Endothelial cell of umbilical vein (primary cell): ENCODE data around the gene FUT2. TPM values are rescaled to one million over a fixed set of nuclear protein-coding genes. Genes with fewer than 3 reads are reported as not detected.

Source experiments
- BruUV-seq: library from RNA; stranded (reverse); fragments of 400-500 nt; replicated peaks from 2 replicates; lab custom pipeline; 2021; lab: Mats Ljungman, UMichigan
- CTCF ChIA-PET: fragments of 300-600, 350-600 bp; sonication (Branson Sonifier 250); formaldehyde crosslinking; loops from one replicate; lab custom pipeline; 2021; ENCODE audit warnings: antibody characterized with exemption, inconsistent platforms; lab: Charles Lee
- POLR2A ChIA-PET: fragments of 300-600, 350-600 bp; sonication (Branson Sonifier 250); formaldehyde crosslinking; loops from one replicate; lab custom pipeline; 2021; ENCODE audit warnings: antibody characterized with exemption, inconsistent platforms; lab: Charles Lee
- DNase-seq: peaks from one replicate; pipeline ENCODE4 v3.0.0-alpha.2; 2011; ENCODE audit warnings: low read depth, low spot score
- FAIRE-seq: peaks from 2 replicates; lab custom pipeline; 2011; peaks lifted over from hg19 to GRCh38; lab: Jason Lieb, UNC
- H2AFZ ChIP-seq: 2 replicates; pipeline ENCODE4 v1.6.0; 2012; ENCODE audit warnings: low read depth, low read length, control low read depth, inconsistent platforms
- H3K27ac ChIP-seq: 2 replicates; pipeline ENCODE4 v1.5.1; 2011; ENCODE audit warnings: low read depth, mild to moderate bottlenecking, control low read depth, low read length, moderate library complexity; ENCODE audit not compliant: insufficient read depth
- H3K27me3 ChIP-seq, 2 experiments: 2 replicates each; pipeline versions ENCODE4 v1.6.0 to v1.6.1; 2011; ENCODE audit warnings: low read length in 2 of 2, mixed read lengths in 1 of 2; ENCODE audit not compliant: control insufficient read depth in 2 of 2, insufficient read depth in 2 of 2
- H3K36me3 ChIP-seq, 2 experiments: 2 replicates in 1 of 2; 3 replicates in 1 of 2; pipeline ENCODE4 v1.5.1; 2011; ENCODE audit warnings: low read length in 2 of 2, mild to moderate bottlenecking in 1 of 2, moderate library complexity in 1 of 2; ENCODE audit not compliant: control insufficient read depth in 2 of 2, insufficient read depth in 2 of 2; ENCODE audit errors: extremely low read depth in 1 of 2
- H3K4me1 ChIP-seq: 3 replicates; pipeline ENCODE4 v1.5.1; 2011; ENCODE audit warnings: mild to moderate bottlenecking, low read length; ENCODE audit not compliant: control insufficient read depth, insufficient read depth; ENCODE audit errors: extremely low read depth
- H3K4me2 ChIP-seq: 2 replicates; pipeline ENCODE4 v1.6.1; 2011; ENCODE audit warnings: low read length, control low read depth, mixed read lengths; ENCODE audit not compliant: insufficient read depth
- H3K4me3 ChIP-seq, 3 experiments: fragments of 200-600 bp in 1 of 3; sonication (generic), shearing (Covaris generic) in 1 of 3; replicated peaks in 1 of 3; 2 replicates each; pipeline ENCODE4 v1.5.1; 2011 to 2016; ENCODE audit warnings: control low read depth in 3 of 3, low read length in 3 of 3, mild to moderate bottlenecking in 2 of 3, inconsistent platforms in 1 of 3, low read depth in 1 of 3, moderate library complexity in 1 of 3; ENCODE audit not compliant: insufficient read depth in 1 of 3
- H3K79me2 ChIP-seq: 2 replicates; pipeline ENCODE4 v1.6.0; 2012; ENCODE audit warnings: low read length, inconsistent platforms; ENCODE audit not compliant: control insufficient read depth, insufficient read depth
- H3K9ac ChIP-seq: replicated peaks from 2 replicates; pipeline ENCODE3; 2011; ENCODE audit warnings: low read length, control low read depth; ENCODE audit not compliant: insufficient read depth; ENCODE audit errors: extremely low read depth
- H3K9me1 ChIP-seq: replicated peaks from 3 replicates; pipeline ENCODE4 v1.6.0; 2011; ENCODE audit warnings: mild to moderate bottlenecking, low read length; ENCODE audit not compliant: control insufficient read depth, insufficient read depth; ENCODE audit errors: extremely low read depth
- H3K9me3 ChIP-seq: replicated peaks from 2 replicates; pipeline ENCODE4 v1.5.1; 2012; ENCODE audit warnings: low read length, inconsistent platforms; ENCODE audit not compliant: control insufficient read depth, insufficient read depth
- H4K20me1 ChIP-seq: replicated peaks from 2 replicates; pipeline ENCODE3; 2011; ENCODE audit warnings: mild to moderate bottlenecking, low read length; ENCODE audit not compliant: control insufficient read depth, insufficient read depth; ENCODE audit errors: extremely low read depth
- CTCF ChIP-seq, 2 donors: IDR thresholded peaks; 1 replicate in 1 of 2; 2 replicates in 1 of 2; pipeline ENCODE4 v1.5.1; 2011; ENCODE audit warnings: low read length in 2 of 2, mild to moderate bottlenecking in 2 of 2, moderate library complexity in 2 of 2, control low read depth in 1 of 2, inconsistent platforms in 1 of 2, low read depth in 1 of 2; ENCODE audit not compliant: insufficient read depth in 1 of 2; ENCODE audit errors: extremely low read depth in 1 of 2
- EZH2 ChIP-seq: IDR thresholded peaks from 2 replicates; pipeline ENCODE4 v1.6.1; 2012; ENCODE audit warnings: borderline replicate concordance, low read depth, mild to moderate bottlenecking, moderate library complexity, low read length, inconsistent platforms; ENCODE audit not compliant: severe bottlenecking
- FOS ChIP-seq: IDR thresholded peaks from 2 replicates; pipeline ENCODE4 v1.6.1; 2011; ENCODE audit warnings: mild to moderate bottlenecking, low read length, moderate library complexity, borderline replicate concordance; ENCODE audit not compliant: insufficient read depth
- GATA2 ChIP-seq: IDR thresholded peaks from 2 replicates; pipeline ENCODE4 v1.7.0; 2011; ENCODE audit warnings: low read depth, mild to moderate bottlenecking, moderate library complexity, mixed read lengths, low read length; ENCODE audit not compliant: insufficient read length, insufficient read depth
- JUN ChIP-seq: IDR thresholded peaks from 2 replicates; pipeline ENCODE4 v1.6.1; 2011; ENCODE audit warnings: borderline replicate concordance, low read depth; ENCODE audit not compliant: insufficient read length, insufficient read depth
- MAX ChIP-seq: IDR thresholded peaks from 2 replicates; pipeline ENCODE4 v1.6.1; 2011; ENCODE audit not compliant: insufficient read depth, insufficient read length
- MYC ChIP-seq: IDR thresholded peaks from one replicate; pipeline ENCODE4 v1.6.1; 2011; ENCODE audit warnings: mild to moderate bottlenecking, low read depth, low read length
- POLR2A ChIP-seq: IDR thresholded peaks from 2 replicates; pipeline ENCODE4 v1.6.1; 2012; ENCODE audit warnings: low read depth, mild to moderate bottlenecking, control low read depth, low read length
- POLR2AphosphoS5 ChIP-seq: IDR thresholded peaks from 2 replicates; pipeline ENCODE4 v1.6.1; 2012; ENCODE audit warnings: low read depth, mild to moderate bottlenecking, control low read depth, low read length, moderate library complexity; ENCODE audit not compliant: insufficient read depth
- dilution Hi-C: fragments of 300-500 bp; cut with MboI; formaldehyde crosslinking; loops from one replicate; pipeline ENCODE4 v1.15.0; 2019; ENCODE audit warnings: low sequenced_read_pairs; ENCODE audit not compliant: extremely low pct_ligation_motif_present
- intact Hi-C: fragments of 100-400 bp; cut with micrococcal nuclease; formaldehyde crosslinking; loops from one replicate; pipeline ENCODE4 v1.10.0; 2022
- polyA plus RNA-seq, 4 experiments: library from polyadenylated mRNA; depleted of rRNA in 3 of 4; stranded (reverse) in 3 of 4; unstranded in 1 of 4; fragments of >200 nt; gene quantifications; 2 replicates each; pipeline versions ENCODE4 v1.2.1 to v1.2.3, GENCODE V29; 2011 to 2012; ENCODE audit warnings: missing spikeins in 1 of 4
- total RNA-seq: library from RNA; stranded (reverse); gene quantifications from 2 replicates; pipeline ENCODE4 v1.2.3, GENCODE V29; 2021

The FUT2 gene
- total and polyA plus RNA-seq, 2 donors (not counting 3 experiments of a cell fraction or from before 2014, with no cell fraction given): not detected

- POLR2A ChIA-PET: interaction anchor here (0.6 kb wide), 1 partner anchor 1857 kb away, joined by 3 read pairs; no protein-coding TSS in a partner anchor
- Histone ChIP-seq H3K27ac (no peak overlapping the region), H3K36me3 (peaks cover 5 to 18% of the 10 kb centered on the region in 2 experiments), H2AFZ (no peak overlapping the region), H3K9me3 (no peaks in the 10 kb centered on the region), H3K4me2 (no peak overlapping the region), H3K4me1 (peaks cover 12% of the 10 kb centered on the region), H3K4me3 (no peak overlapping the region), H3K79me2 (no peaks in the 10 kb centered on the region), H3K9me1 (no peaks in the 10 kb centered on the region), H3K27me3 (no peaks in the 10 kb centered on the region), H3K9ac (no peak overlapping the region), H4K20me1 (no peaks in the 10 kb centered on the region)
- TF ChIP-seq POLR2AphosphoS5 (no peak), CTCF (IDR thresholded peaks at IDR 0.05; ENCODE audit: extremely low read depth in 1 of 2, insufficient read depth in 1 of 2, low read depth in 1 of 2, low read length in 2 of 2) (no peak), MAX (no peak), FOS (no peak), JUN (no peak), MYC (no peak), GATA2 (no peak), EZH2 (no peak), POLR2A (no peak)
- BruUV-seq: no TSS peak
- CTCF ChIA-PET: interaction anchor here (1.2 kb wide), 1 partner anchor 46 kb away, joined by 3 read pairs; no protein-coding TSS in a partner anchor
- DNase-seq (no peak), FAIRE-seq (no peak)
- intact Hi-C loops (no loop called here), dilution Hi-C loops (no loop called here)
These were observed 24.5 kb downstream of the FUT2 start for GRCh38 chr19:48720251-48720612.
